Fibroblast of upper back skin (primary cell): ENCODE data around the gene IGSF9B.

Experiments
- DNase-seq: peaks from one replicate; pipeline ENCODE4 v3.0.0-alpha.2; 2013

IGSF9B gene

GRCh38 chr11:133984828-133985227 lies 28.1 kb upstream of the IGSF9B start:
- DNase-seq: no peak

- no peak for DNase-seq
Measured at GRCh38 chr11:133983660-133984316, 27.0 kb upstream of the IGSF9B start.

- no peak for DNase-seq
Measured at GRCh38 chr11:133982876-133983275, 26.1 kb upstream of the IGSF9B start.

GRCh38 chr11:133982151-133982550 lies 25.4 kb upstream of the IGSF9B start:
- no peak for DNase-seq

GRCh38 chr11:133981156-133981555 lies 24.4 kb upstream of the IGSF9B start:
- no peak for DNase-seq

- DNase-seq: no peak
Measured at GRCh38 chr11:133980665-133981064, 23.9 kb upstream of the IGSF9B start.

- DNase-seq: no peak
Measured at GRCh38 chr11:133978794-133979193, 22.0 kb upstream of the IGSF9B start.

- no peak for DNase-seq
Measured at GRCh38 chr11:133977067-133977677, 20.4 kb upstream of the IGSF9B start.

- no peak for DNase-seq
Measured at GRCh38 chr11:133975488-133975849, 18.7 kb upstream of the IGSF9B start.

- DNase-seq: no peak
Measured at GRCh38 chr11:133974836-133975487, 18.2 kb upstream of the IGSF9B start.

GRCh38 chr11:133971881-133972280 lies 15.1 kb upstream of the IGSF9B start:
- no peak for DNase-seq

GRCh38 chr11:133969112-133969511 lies 12.3 kb upstream of the IGSF9B start:
- DNase-seq: no peak

GRCh38 chr11:133968300-133968699 lies 11.5 kb upstream of the IGSF9B start:
- DNase-seq: no peak

- DNase-seq: no peak
Measured at GRCh38 chr11:133967599-133968238, 11.0 kb upstream of the IGSF9B start.

GRCh38 chr11:133966921-133967598 lies 10.3 kb upstream of the IGSF9B start:
- no peak for DNase-seq

GRCh38 chr11:133966172-133966651 lies 9.4 kb upstream of the IGSF9B start:
- DNase-seq: no peak

GRCh38 chr11:133965031-133965601 lies 8.3 kb upstream of the IGSF9B start:
- no peak for DNase-seq

GRCh38 chr11:133964356-133964755 lies 7.6 kb upstream of the IGSF9B start:
- DNase-seq: no peak

- no peak for DNase-seq
Measured at GRCh38 chr11:133961890-133962289, 5.1 kb upstream of the IGSF9B start.

- no peak for DNase-seq
Measured at GRCh38 chr11:133957900-133958299, 1.1 kb upstream of the IGSF9B start.

GRCh38 chr11:133955945-133956421 lies 785 bp downstream of the IGSF9B start:
- no peak for DNase-seq

GRCh38 chr11:133955081-133955891 lies 1.5 kb downstream of the IGSF9B start:
- no peak for DNase-seq
